ENCODE data around the gene ANKS1B.
"Not testable (repeated sequence)": the region's sequence is repeated elsewhere in the genome, so short reads cannot be mapped to it uniquely, and the experiment has no call there.

The ANKS1B gene

DNA sequence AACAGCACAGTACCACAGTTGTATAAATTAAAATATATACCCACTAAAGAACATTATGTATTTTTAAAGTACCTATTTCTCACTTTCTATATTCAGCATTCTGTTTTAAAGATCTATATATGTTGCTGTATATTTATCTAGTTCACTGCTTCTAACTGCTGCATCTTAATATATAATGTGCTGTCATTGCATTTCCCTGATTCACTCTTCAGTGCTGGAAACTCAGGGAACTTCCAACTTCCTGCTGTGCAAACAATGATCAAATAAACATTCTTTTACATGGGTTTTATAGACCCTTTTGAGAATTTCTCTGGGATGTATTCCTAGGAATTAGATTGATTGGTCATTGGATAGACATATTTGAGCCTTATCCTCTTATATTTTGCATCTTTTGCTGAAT lies 960.5 kb downstream of the ANKS1B start:
- DNase-seq (ENCODE audit: low read depth, low spot score), result no peak

DNA sequence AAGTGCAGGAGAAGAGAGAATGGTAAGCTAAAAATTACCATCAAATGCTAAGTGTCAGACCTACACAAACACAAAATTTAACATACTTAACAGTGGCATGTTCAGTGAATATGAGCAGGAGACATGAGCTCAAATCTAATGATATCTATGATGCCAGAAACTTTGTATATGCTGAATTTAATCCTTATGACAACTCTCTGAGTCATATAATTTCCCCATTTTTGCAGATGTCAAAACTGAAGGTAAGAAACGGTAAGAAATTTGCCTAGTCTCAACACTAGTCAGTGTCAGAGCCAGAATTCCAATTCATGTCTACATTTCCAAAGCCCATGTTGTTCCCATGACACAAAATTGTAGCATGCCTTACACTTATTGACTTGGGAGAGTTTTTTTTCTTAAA lies 963.9 kb downstream of the ANKS1B start:
- DNase-seq (ENCODE audit: low read depth, low spot score), result no peak

DNA sequence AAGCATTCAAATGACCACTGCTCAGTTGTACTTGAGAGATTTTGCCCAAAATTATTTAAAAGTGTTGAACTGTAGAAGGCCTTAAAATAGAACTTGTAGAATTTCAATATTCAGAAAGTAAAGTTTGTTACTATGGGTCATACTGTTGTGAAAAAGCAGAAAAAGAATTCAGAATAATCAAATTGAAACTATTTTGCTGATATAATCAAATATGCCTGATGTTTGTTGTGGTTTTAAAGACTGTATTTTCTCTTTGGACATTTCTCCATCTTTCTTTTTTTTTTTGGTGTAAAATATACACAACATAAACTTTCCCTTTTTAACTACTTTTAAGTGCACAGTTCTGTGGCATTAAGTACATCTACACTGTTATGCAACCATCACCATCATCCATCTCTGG lies 964.9 kb downstream of the ANKS1B start:
- DNase-seq (ENCODE audit: low read depth, low spot score), result no peak

DNA sequence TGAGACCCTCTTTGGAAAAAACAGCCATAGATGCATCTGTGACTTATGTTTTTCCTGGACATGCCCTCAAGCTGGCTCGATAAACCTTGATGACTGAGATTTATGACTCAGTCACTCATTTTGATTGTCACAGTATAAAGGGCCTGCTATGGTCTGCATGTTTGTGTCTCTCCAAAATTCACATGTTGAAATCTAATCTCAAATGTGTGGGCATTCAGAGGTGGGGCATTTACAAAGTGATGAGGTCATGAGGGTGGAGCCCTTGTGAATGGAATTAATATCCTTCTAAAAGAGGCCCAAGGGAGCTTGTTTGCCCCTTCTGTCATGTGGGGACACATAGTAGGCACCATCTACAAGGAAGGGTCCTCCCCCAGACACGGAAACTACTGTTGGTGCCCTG lies 966.8 kb downstream of the ANKS1B start:
- no peak for DNase-seq (ENCODE audit: low read depth, low spot score)

DNA sequence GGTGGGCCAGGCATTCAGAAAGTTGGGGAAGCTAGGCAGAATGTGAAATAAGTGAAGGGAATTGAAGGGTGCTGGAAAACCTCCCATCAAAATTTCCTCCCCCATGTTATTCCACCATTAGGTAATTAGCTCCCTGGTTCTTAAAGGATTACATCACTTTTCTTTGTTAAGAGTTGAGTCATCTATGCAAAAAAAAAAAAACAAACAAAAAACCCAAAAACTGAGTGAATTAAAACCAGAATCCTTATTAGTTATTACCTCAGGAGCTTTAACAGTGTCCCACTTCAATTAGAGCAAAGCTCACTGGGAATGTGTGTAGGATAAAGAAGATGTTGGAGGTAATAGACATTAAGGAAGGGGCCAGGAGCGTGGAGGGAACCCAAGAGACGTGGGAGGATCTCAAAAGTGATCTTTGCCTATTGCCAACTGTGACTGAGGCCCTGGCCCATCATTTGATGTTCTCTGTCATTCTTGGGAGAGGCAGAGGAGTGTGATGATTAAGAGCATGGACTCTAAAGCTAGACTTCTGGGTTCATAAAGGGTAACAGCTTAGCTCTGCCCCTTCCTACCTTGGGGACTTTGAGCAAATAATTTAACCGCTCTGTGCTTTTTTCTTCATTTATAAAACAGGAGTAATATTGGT lies 975.0 kb downstream of the ANKS1B start:
- DNase-seq (ENCODE audit: low read depth, low spot score), result no peak

DNA sequence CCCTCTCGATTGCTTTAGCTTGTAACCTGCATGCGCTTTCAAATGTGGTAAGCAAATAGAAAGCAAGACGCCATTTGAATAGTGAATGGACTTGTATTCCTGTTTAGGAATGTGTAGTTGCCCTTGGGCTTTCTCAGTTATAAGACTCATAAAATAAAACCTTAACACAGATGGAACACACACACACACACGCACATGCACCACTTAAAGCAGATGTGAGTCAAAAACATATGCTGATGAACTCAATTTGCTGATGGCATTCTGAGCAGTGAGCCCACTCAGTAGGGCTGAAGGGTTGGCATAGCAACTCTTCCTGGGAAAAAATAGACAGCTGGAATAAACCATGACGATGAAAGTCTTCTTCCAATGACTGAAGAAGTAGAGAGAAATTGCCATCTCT lies 979.1 kb downstream of the ANKS1B start:
- DNase-seq (ENCODE audit: low read depth, low spot score), result no peak

DNA sequence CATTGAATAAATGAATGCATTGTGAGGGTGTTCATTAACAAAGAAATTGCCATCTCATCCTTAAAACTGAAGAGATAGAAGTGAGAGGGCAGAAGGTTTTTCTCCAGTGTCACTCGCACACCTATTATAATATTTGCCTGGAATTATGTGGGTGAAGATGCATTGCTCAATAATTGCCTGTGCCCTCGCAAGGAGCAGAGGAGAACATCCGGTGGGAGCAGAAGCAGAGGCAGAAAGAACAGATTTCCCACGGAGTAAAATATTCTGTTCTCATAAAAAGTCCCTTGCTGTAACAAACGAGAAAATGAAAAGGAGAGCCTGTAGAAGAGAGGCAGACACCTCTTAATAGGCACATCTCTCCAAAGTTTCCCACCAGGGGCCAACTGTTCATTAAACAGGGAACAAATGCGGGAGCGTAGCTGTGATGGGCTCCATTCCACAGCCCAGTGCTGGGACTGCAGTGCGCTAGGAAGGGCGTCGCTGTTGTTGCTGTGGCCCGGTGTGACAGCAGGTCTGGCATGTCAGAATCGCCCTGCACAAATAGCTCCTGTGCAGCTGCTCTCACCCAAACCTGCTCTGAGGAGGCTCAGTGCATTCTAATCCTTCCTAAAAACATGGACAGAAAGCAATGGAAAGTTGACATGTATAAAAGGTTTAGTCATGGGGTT lies 979.8 kb downstream of the ANKS1B start:
- DNase-seq (ENCODE audit: low read depth, low spot score), result no peak

DNA sequence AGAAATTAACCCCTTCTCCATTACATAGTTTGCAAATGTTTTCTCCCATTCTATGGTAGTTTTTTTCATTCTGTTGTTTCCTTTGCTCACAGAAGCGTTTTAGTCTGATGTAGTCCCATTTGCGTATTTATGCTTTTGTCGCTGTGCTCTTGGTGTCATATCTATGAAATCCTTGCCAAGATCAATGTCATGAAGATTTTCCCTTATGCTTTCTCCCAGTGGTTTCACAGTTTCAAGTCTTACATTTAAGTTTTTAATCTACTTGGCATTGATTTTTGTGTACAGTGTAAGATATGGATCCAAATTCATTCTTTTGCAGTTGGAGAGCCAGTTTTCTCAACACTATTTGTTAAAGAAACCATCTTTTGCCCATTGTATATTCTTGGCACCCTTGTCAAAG lies 982.0 kb downstream of the ANKS1B start:
- DNase-seq (ENCODE audit: low read depth, low spot score), result no peak

DNA sequence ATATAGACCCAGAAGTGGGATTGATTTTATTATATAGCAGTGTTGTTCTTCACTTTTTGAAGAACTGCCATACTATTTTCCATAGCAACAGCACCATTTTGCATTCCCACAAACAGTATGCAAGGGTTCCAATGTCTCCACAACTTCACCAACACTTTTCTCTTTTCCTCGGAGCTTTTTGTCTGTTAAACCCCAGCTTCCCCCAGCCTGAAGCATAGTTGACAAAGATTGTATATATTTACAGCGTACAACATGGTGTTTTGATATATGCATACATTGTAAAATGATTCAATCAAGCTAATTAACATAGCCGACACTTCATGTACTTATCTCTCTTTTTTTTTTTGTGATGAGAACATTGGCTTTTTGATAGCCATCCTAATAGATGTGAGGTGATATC lies 982.6 kb downstream of the ANKS1B start:
- no peak for DNase-seq (ENCODE audit: low read depth, low spot score)

DNA sequence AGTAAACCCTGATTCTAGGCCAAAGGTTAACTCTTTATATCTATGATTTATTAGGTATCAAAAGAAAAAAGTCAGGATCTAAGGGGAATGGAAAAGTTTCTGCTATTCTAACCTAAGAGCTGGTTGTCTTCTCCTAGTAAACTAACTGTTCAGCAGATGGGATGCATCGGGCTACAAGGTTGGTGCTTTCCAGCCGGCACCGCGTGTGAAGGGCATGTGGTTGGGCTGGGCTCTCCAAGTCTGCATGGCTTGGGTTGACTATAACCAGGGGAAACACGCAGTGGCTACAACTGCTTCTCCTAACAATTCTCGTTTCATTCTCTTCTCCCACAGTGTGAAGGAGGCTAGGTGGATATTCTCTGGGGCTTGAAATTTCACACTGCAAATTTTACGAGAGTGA lies 985.2 kb downstream of the ANKS1B start:
- DNase-seq (ENCODE audit: low read depth, low spot score), result no peak

DNA sequence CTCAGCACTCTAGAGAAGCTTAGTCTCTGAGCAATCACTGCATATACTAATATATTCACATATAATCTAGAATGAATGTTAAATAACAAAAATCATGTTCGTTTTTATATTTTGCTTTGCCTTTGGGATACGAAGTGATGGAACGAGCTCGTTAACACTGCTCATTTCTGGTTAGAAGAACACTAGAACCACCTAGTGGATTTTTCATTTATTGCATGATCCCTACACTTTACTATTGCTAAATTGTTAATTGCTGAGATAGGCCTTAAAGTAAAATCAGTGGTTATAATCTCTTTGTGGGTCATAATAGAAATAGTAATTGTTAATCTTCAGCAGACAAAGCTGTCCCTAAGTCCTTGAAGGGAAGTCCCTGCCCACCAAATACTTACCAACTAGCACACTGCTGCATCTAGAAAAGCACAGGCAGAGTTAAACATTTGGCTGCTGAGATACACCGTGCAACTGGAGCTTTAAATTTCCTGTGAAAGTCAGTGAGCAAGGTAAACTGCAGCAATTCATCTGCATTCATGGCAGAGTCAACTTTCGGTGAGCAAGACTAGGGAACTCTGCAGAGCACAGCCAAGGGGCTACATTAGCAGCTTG lies 985.9 kb downstream of the ANKS1B start:
- DNase-seq (ENCODE audit: low read depth, low spot score), result no peak

DNA sequence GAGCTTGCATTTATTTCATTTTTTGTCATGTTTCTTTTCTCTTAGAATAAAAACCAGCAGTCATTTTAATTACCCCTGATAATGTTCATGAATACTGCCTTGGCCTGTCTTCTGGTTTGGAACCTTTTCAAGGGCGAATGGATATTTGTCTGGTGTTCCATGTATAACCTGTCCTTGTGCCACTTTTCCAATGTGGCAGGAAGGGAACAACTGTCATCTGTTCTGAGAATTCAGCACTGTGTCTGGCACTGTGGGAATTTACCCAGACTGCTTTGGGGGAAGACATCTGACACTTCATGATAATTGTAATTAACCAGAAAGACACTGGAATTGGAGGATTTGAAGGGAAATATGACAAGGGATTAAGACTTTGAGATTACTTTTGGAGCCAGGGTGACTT lies 986.8 kb downstream of the ANKS1B start:
- DNase-seq (ENCODE audit: low read depth, low spot score), result no peak

DNA sequence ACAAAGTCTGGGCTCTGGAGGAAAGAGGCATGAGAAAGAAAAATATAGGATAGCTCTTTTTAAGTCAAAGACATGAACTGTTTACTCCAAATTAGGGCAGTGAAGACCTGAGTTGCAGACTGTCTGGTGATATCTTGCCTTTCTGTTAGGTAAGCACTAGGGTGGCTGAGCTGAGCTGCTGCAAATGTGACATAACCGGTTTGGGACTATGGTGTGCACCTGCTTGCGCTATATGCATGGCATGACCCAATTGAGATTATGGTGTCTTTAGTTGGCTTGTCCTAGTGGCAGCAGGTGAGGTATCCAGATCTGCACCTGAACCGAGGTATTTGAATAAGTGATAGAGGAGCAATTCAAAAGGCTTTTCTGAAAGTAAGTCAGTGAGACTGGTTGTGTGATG lies 994.1 kb downstream of the ANKS1B start:
- no peak for DNase-seq (ENCODE audit: low read depth, low spot score)

DNA sequence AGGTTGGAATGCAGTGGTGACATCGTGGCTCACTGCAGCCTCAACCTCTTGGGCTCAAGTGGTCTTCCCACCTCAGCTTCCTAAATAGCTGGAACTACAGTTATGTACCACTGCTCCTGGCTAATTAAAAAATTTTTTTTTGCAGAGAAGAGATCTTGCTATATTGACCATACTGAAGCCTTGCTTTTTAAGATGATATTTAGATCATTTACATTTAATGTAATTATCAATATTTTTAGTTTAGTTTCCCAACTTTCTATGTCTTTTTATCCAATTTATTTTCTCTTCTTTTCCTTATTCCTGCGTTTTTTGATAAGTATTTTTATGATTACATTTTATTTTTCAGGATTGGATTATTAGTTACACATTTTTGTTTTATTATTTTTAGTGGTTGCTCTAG lies 999.6 kb downstream of the ANKS1B start:
- DNase-seq (ENCODE audit: low read depth, low spot score), result no peak

DNA sequence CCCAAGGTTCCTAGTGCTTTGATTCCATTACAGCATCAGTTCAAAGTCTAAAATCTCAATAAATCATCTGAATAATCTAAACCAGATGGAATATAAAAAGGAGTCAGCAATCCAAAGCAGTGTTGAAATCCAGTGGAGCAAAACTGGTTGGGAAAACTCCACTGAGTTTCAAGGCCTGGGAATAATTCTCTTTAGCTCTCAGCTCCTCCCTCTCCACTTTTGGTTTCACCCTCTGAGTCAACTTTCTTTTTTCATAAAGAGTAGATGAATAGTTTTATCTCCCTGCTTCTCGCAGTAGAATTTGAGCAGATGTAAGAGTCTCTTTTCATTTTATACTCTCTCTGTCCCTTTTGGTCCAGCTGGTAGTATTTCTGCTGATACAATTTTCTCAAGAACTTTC lies 1001.1 kb downstream of the ANKS1B start:
- no peak for DNase-seq (ENCODE audit: low read depth, low spot score)

DNA sequence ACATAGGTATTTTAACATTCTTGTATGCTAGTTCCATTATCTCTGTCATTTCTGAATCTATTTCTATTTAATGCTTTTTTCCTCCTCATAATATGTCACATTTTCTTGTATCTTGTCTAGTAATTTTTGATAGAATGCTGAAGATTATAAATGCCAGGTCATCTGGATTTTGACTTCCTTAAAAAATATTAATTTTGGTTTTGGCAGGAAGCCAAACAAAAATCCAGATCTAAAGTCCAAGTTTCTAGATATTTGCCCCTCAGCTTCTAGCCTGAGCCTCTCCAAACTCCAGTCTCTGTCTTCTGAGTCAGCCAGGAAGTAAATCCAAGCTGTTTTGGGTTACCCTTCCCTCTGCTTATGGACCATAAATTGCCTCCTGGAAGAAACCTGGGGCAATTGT lies 1004.2 kb downstream of the ANKS1B start:
- no peak for DNase-seq (ENCODE audit: low read depth, low spot score)

DNA sequence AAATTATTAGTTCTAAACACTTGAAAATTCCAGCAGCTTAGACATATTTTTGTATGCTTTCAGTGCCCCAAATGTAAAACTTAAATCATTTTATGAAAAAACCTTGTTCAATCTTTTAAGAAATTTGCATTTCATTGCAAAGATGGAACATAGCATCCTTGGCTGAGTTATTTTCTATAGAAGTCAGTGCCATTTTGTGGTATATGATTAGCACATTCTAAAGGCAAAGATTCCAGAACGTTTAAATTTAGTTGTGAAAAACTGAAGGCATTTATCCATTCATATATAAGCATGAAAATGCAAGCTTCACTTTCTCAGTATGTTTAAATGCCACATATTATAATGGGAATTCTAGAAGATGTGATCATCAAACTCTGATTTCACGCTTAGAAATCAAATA lies 1007.5 kb downstream of the ANKS1B start:
- no peak for DNase-seq (ENCODE audit: low read depth, low spot score)

DNA sequence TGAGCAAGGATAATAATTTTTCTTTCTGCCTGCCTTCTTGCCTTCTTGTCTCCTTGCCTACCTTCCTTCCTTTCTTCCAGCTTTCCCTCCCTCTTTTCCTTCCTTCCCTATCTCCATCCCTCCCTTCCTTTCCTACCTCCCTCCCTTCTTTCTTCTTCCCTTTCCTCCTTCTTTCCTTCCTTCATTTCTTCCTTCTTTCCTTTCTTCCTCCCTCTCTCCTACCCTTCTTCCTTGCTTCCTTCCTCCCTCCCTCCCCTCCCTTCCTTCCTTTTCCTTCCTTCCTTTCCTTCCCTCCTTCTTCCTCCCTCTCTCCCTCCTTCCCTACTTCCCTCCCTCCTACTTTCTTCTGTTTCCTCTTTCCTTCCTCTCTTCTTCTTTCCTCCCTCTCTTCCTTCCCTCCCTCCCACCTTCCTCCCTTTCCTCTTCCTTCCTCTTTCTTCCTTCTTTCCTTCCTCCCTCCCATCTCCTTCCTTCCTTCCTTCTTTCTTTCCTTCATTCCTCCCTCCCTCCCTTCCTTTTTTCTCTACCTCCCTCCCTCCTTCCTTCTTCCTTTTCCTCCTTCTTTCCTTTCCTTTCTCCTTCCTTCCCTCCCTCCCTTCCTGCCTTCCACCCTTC lies 1009.9 kb downstream of the ANKS1B start:
- DNase-seq (ENCODE audit: low read depth, low spot score), result no peak

DNA sequence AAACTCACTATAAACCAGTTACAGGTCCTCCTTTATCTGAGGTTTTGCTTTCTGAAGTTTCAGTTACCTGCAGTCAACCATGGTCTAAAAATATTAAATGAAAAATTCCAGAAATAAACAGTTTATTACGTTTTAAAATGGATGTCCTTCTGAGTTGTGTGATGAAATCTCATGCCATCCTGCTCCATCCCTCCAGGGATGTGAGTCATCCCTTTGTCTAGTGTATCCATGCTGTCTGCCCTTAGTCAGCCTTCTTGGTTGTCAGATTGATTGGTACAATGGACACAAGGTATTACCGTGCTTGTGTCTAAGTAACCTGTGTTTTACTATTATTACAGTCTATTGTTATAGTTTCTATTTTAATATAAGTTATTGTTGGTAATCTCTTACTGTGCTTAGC lies 1011.3 kb downstream of the ANKS1B start:
- no peak for DNase-seq (ENCODE audit: low read depth, low spot score)

DNA sequence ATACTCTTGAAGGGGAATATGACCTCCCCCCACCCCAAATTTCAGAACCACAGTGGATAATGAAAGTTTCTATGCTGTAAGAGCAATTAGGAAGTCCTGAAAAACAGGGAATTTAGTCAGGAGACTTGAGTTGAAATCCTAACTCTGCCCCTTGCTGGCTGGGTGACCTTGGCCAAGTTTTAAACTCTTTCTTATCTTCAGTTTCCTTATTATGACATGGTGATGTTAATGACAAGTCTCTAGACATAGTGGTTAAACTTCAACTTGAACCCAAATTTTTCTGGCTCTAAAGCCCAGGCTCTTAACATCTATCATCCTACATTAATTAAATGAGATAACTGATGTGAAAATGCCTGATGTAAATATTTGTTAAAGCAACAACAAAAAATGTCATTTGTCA lies 1013.8 kb downstream of the ANKS1B start:
- no peak for DNase-seq (ENCODE audit: low read depth, low spot score)

DNA sequence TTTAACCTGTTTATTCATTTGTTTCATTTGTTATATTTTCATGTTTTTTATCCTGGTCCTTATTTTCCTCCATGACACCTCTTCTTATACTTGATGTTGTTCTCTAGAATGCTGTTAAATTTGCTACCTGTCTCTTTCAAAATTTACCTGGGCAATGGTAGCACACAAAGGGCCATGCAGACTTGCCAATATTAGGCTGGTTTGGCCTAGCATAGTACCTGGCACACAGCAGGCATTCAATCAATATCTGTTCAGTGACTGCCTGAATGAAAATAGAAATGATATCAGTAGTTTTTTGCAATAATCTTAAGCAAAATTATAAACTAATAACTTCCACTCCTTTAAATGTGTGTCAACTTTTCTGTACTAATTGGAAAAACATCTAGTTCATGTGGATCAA lies 1014.5 kb downstream of the ANKS1B start:
- no peak for DNase-seq (ENCODE audit: low read depth, low spot score)

DNA sequence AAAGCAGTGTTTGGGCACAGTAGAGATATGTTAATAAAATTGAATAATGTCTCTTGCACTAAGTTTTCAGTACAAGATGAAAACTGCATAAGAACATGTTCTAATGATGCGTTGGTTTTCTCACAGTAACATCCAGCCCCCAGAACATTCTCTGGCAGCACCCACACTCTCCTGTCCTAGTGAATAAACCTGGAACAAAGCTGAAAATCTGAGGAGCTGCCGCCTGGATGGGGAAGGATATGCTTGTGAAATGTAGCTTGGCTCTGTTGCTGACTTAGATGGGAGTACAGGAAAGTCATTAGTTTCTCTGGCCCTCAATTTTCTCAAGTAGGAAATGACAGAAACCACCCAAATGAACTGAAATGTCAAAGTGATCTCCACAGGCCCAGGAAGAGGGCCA lies 1015.8 kb downstream of the ANKS1B start:
- no peak for DNase-seq (ENCODE audit: low read depth, low spot score)

DNA sequence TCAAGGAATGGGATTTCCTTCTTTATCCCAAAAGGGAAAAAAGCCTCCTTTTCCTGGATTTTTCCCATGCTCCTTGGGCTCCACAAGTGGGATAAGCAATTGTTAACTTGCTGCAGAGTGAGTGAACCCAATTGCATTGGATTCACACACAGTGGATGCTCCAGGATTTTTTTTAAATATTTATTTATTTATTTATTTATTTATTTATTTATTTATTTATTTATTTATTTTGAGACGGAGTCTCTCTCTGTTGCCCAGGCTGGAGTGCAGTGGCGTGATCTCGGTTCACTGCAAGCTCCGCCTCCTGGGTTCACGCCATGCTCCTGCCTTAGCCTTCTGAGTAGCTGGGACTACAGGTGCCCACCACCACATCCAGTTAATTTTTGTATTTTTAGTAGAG lies 1027.6 kb downstream of the ANKS1B start:
- not testable (repeated sequence) for DNase-seq (ENCODE audit: low read depth, low spot score)

All from iPS DF 19.7 (cell line).